ENCODE measurements around the gene MRPL54.

- TF ChIP-seq CTCF (conservative IDR thresholded peaks at IDR 0.05; ENCODE audit: low read length): 0 out of 2 replicates have a peak, but pooled peaks have one; percentile 21
- TF ChIP-seq EZH2phosphoT487 (IDR thresholded peaks at IDR 0.05; ENCODE audit: borderline replicate concordance): no peak
Observed at GRCh38 chr19:3784607-3785450, 22.3 kb downstream of the MRPL54 start.

Data from Loucy (cell line).